Keratinocyte (primary cell): ENCODE results near the gene EXOC8. TPM values are rescaled to one million over a fixed set of nuclear protein-coding genes. Genes with fewer than 3 reads are reported as not detected.

Experiments
- DNase-seq: peaks from one replicate; pipeline ENCODE4 v3.0.0-alpha.2; 2011; ENCODE audit warnings: low read depth, missing footprints, low spot score
- FAIRE-seq: peaks from 2 replicates; lab custom pipeline; 2011; peaks lifted over from hg19 to GRCh38; lab: Jason Lieb, UNC
- H2AFZ ChIP-seq: 2 replicates; pipeline ENCODE4 v1.6.0; 2012; ENCODE audit warnings: low read length, control low read depth, inconsistent platforms; ENCODE audit not compliant: control insufficient read depth
- H3K27ac ChIP-seq: 2 replicates; pipeline ENCODE4 v1.5.1; 2011; ENCODE audit warnings: low read length; ENCODE audit not compliant: control insufficient read depth, insufficient read depth
- H3K27me3 ChIP-seq: 3 replicates; pipeline ENCODE4 v1.6.0; 2011; ENCODE audit warnings: low read length; ENCODE audit not compliant: control insufficient read depth, insufficient read depth; ENCODE audit errors: extremely low read depth
- H3K36me3 ChIP-seq, 2 experiments: 2 replicates in 1 of 2; 3 replicates in 1 of 2; pipeline ENCODE4 v1.5.1; 2011; ENCODE audit warnings: low read length in 2 of 2, mild to moderate bottlenecking in 1 of 2; ENCODE audit not compliant: control insufficient read depth in 2 of 2, insufficient read depth in 2 of 2; ENCODE audit errors: extremely low read depth in 1 of 2
- H3K4me1 ChIP-seq: 3 replicates; pipeline ENCODE4 v1.5.1; 2011; ENCODE audit warnings: low read length; ENCODE audit not compliant: control insufficient read depth, insufficient read depth; ENCODE audit errors: extremely low read depth
- H3K4me2 ChIP-seq: 3 replicates; pipeline ENCODE4 v1.6.0; 2011; ENCODE audit warnings: low read depth, low read length; ENCODE audit not compliant: control insufficient read depth, insufficient read depth; ENCODE audit errors: extremely low read depth
- H3K4me3 ChIP-seq, 3 experiments: fragments of 200-600 bp in 1 of 3; sonication (generic) in 1 of 3; 2 replicates in 2 of 3; 3 replicates in 1 of 3; pipeline ENCODE4 v1.5.1; 2011 to 2016; ENCODE audit warnings: low read length in 3 of 3, mild to moderate bottlenecking in 3 of 3, control low read depth in 2 of 3, inconsistent platforms in 1 of 3, low read depth in 1 of 3, mixed read lengths in 1 of 3, mixed run types in 1 of 3, moderate library complexity in 1 of 3; ENCODE audit not compliant: control insufficient read depth in 2 of 3, insufficient read depth in 2 of 3; ENCODE audit errors: extremely low read depth in 1 of 3
- H3K79me2 ChIP-seq: 2 replicates; pipeline ENCODE4 v1.6.0; 2012; ENCODE audit warnings: low read length; ENCODE audit not compliant: control insufficient read depth, insufficient read depth
- H3K9ac ChIP-seq: 3 replicates; pipeline ENCODE4 v1.6.0; 2011; ENCODE audit warnings: low read length; ENCODE audit not compliant: control insufficient read depth, insufficient read depth; ENCODE audit errors: extremely low read depth
- H3K9me1 ChIP-seq: 3 replicates; pipeline ENCODE4 v1.6.0; 2011; ENCODE audit warnings: low read length; ENCODE audit not compliant: control insufficient read depth, insufficient read depth; ENCODE audit errors: extremely low read depth
- H3K9me3 ChIP-seq: 2 replicates; pipeline ENCODE4 v1.5.1; 2012; ENCODE audit warnings: low read depth, low read length; ENCODE audit not compliant: control insufficient read depth
- H4K20me1 ChIP-seq: 3 replicates; pipeline ENCODE4 v1.6.0; 2011; ENCODE audit warnings: low read length; ENCODE audit not compliant: control insufficient read depth, insufficient read depth; ENCODE audit errors: extremely low read depth
- EZH2 ChIP-seq: IDR thresholded peaks from one replicate; pipeline ENCODE4 v1.6.1; 2012; ENCODE audit warnings: inconsistent platforms, mild to moderate bottlenecking, low read length, moderate library complexity
- dilution Hi-C: fragments of 300-500 bp; cut with MboI; formaldehyde crosslinking; loops from one replicate; pipeline ENCODE4 v1.7.0; 2020; ENCODE audit warnings: low sequenced_read_pairs; ENCODE audit not compliant: extremely low pct_ligation_motif_present
- polyA plus RNA-seq, 5 experiments: library from polyadenylated mRNA; depleted of rRNA in 3 of 5; stranded (reverse) in 3 of 5; stranded (forward) in 1 of 5; unstranded in 1 of 5; fragments of >200 nt; gene quantifications; 1 replicate in 1 of 5; 2 replicates in 3 of 5; 3 replicates in 1 of 5; pipeline versions ENCODE4 v1.2.1 to v1.2.3, GENCODE V29; 2011 to 2012; ENCODE audit warnings: missing spikeins in 2 of 5, low read depth in 1 of 5, low replicate concordance in 1 of 5
- TF ChIP-seq, protein P1 (sequence below), 3 experiments: IDR thresholded peaks in 1 of 3; conservative IDR thresholded peaks in 1 of 3; optimal IDR thresholded peaks in 1 of 3; 2 replicates in 2 of 3; 3 replicates in 1 of 3; pipeline versions ENCODE3 to v1.5.1; 2011; ENCODE audit warnings: low read length in 3 of 3, mild to moderate bottlenecking in 3 of 3, moderate library complexity in 2 of 3, control low read depth in 1 of 3, inconsistent platforms in 1 of 3; ENCODE audit not compliant: insufficient read depth in 2 of 3; ENCODE audit errors: extremely low read depth in 1 of 3

EXOC8 gene
- polyA plus RNA-seq, 1 donor (not counting 4 experiments of a cell fraction or from before 2014, with no cell fraction given), result 6.9 TPM

DNA sequence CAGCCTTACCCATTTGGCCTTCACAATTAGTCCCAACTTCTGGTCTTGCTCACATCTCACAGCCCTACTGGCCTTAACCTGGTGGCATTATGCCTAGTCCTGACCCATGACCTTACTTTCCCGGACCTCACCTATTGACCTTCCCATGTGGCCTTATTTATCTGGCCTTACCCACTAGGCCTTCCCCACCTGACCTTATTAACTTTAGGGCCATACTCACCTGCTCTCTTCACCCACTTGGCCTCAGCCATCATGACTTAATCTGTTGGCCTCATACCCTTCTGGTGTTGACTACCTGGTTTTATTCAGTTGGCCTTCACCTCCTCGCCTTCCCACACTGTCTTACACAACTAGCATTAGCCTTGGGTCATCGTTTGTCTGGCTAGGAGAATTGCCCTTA lies 35.7 kb downstream of the EXOC8 start:
- H2AFZ ChIP-seq, result no peak overlapping the region
- no peaks in the 10 kb centered on the region for H3K4me1 ChIP-seq
- H3K4me3 ChIP-seq, result no peak overlapping the region
- H4K20me1 ChIP-seq, result no peaks in the 10 kb centered on the region
- no peak for DNase-seq
- H3K9me3 ChIP-seq, result no peaks in the 10 kb centered on the region
- no peak overlapping the region for H3K27ac ChIP-seq
- H3K9ac ChIP-seq, result no peak overlapping the region
- no peak for FAIRE-seq
- no peak overlapping the region for H3K4me2 ChIP-seq
- H3K36me3 ChIP-seq, result no peaks in the 10 kb centered on the region
- no peaks in the 10 kb centered on the region for H3K79me2 ChIP-seq
- no peaks in the 10 kb centered on the region for H3K27me3 ChIP-seq
- TF ChIP-seq, protein P1, sequence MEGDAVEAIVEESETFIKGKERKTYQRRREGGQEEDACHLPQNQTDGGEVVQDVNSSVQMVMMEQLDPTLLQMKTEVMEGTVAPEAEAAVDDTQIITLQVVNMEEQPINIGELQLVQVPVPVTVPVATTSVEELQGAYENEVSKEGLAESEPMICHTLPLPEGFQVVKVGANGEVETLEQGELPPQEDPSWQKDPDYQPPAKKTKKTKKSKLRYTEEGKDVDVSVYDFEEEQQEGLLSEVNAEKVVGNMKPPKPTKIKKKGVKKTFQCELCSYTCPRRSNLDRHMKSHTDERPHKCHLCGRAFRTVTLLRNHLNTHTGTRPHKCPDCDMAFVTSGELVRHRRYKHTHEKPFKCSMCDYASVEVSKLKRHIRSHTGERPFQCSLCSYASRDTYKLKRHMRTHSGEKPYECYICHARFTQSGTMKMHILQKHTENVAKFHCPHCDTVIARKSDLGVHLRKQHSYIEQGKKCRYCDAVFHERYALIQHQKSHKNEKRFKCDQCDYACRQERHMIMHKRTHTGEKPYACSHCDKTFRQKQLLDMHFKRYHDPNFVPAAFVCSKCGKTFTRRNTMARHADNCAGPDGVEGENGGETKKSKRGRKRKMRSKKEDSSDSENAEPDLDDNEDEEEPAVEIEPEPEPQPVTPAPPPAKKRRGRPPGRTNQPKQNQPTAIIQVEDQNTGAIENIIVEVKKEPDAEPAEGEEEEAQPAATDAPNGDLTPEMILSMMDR (optimal IDR thresholded peaks at IDR 0.05 in 1 of 3, IDR thresholded peaks at IDR 0.05 in 1 of 3, conservative IDR thresholded peaks at IDR 0.05 in 1 of 3; ENCODE audit: extremely low read depth in 1 of 3, insufficient read depth in 2 of 3, low read length in 3 of 3), result no peak
- TF ChIP-seq EZH2, result no peak
- H3K9me1 ChIP-seq, result no peaks in the 10 kb centered on the region
- dilution Hi-C loops, result no loop called here

DNA sequence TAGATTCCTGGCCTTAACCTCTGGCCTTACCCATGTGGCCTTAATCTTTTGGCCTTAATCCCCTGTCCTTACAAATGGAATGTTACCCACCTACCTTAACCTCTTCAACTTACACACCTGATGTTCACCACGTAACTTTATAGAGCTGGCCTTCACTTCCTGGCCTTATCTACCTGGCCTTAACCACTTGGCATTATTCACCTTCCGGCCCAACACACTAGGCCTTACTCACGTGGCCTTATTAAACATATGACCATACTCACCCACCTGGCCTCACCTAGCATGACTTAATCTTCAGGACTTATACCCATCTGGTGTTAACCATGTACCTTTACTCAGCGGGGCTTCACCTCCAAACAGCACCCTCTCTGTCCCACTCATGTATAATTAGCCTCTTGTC lies 41.7 kb downstream of the EXOC8 start:
- dilution Hi-C loops, result no loop called here

More for the DNA sequence above, 41.7 kb downstream of the EXOC8 start:
- DNase-seq, result no peak
- TF ChIP-seq EZH2, result no peak
- TF ChIP-seq, protein P1 (optimal IDR thresholded peaks at IDR 0.05 in 1 of 3, IDR thresholded peaks at IDR 0.05 in 1 of 3, conservative IDR thresholded peaks at IDR 0.05 in 1 of 3; ENCODE audit: extremely low read depth in 1 of 3, insufficient read depth in 2 of 3, low read length in 3 of 3), result no peak
- no peak overlapping the region for H3K27ac ChIP-seq
- H3K36me3 ChIP-seq, result no peaks in the 10 kb centered on the region
- no peaks in the 10 kb centered on the region for H3K79me2 ChIP-seq
- H3K27me3 ChIP-seq, result no peaks in the 10 kb centered on the region
- no peaks in the 10 kb centered on the region for H3K9me3 ChIP-seq
- no peak overlapping the region for H3K4me3 ChIP-seq
- no peak for FAIRE-seq
- H3K9ac ChIP-seq, result no peak overlapping the region
- H4K20me1 ChIP-seq, result no peaks in the 10 kb centered on the region
- no peak overlapping the region for H3K4me2 ChIP-seq
- no peaks in the 10 kb centered on the region for H3K4me1 ChIP-seq
- no peaks in the 10 kb centered on the region for H3K9me1 ChIP-seq
- H2AFZ ChIP-seq, result no peak overlapping the region
